CD4-positive, CD25-positive, alpha-beta regulatory T cell (primary cell): ENCODE measurements around the gene PTPDC1. TPM values are rescaled to one million over a fixed set of nuclear protein-coding genes. Genes with fewer than 3 reads are reported as not detected.
"Not testable (repeated sequence)": the region's sequence is repeated elsewhere in the genome, so short reads cannot be mapped to it uniquely, and the experiment has no call there.

Experiments used
- ATAC-seq, 2 donors: fragments of 150-1000 bp; cut with Tn5 transposase; one replicate each; pipeline ENCODE4 v1.10.0; 2021; ENCODE audit warnings: low read depth in 2 of 2, moderate number of reproducible peaks in 2 of 2, moderate library complexity in 1 of 2
- DNase-seq, 3 donors: peaks; one replicate each; pipeline versions ENCODE4 v3.0.0 to v3.0.0-alpha.2; 2012 to 2022; ENCODE audit warnings: mixed read lengths in 1 of 3
- H3K27ac ChIP-seq: one replicate; pipeline ENCODE4 v1.7.0; 2013; ENCODE audit warnings: mild to moderate bottlenecking, low read length; ENCODE audit not compliant: insufficient read depth, poor library complexity, severe bottlenecking
- H3K27me3 ChIP-seq: one replicate; pipeline ENCODE4 v1.7.0; 2013; ENCODE audit warnings: low read length; ENCODE audit not compliant: control insufficient read depth, insufficient read depth
- H3K36me3 ChIP-seq: one replicate; pipeline ENCODE4 v1.7.0; 2013; ENCODE audit warnings: mild to moderate bottlenecking, low read length, moderate library complexity; ENCODE audit not compliant: control insufficient read depth, insufficient read depth
- H3K4me1 ChIP-seq: 2 replicates; pipeline ENCODE4 v1.7.0; 2013; ENCODE audit warnings: mild to moderate bottlenecking, low read length; ENCODE audit not compliant: insufficient read depth, control insufficient read depth, poor library complexity, severe bottlenecking
- H3K4me3 ChIP-seq: one replicate; pipeline ENCODE4 v1.7.0; 2013; ENCODE audit warnings: low read depth, mild to moderate bottlenecking, low read length, moderate library complexity
- H3K9me3 ChIP-seq, 2 experiments: 1 replicate in 1 of 2; 2 replicates in 1 of 2; pipeline ENCODE4 v1.7.0; 2013; ENCODE audit warnings: low read length in 2 of 2, mild to moderate bottlenecking in 1 of 2, moderate library complexity in 1 of 2; ENCODE audit not compliant: control insufficient read depth in 2 of 2
- H3K27ac Mint-ChIP-seq, 3 donors: one replicate each; pipeline ENCODE4 v1.8.0; 2020 to 2022; ENCODE audit warnings: mild to moderate bottlenecking in 3 of 3, mixed read lengths in 3 of 3, moderate library complexity in 2 of 3
- H3K27me3 Mint-ChIP-seq: one replicate; pipeline ENCODE4 v1.8.0; 2022; ENCODE audit warnings: mild to moderate bottlenecking, mixed read lengths
- H3K36me3 Mint-ChIP-seq: one replicate; pipeline ENCODE4 v1.8.0; 2020; ENCODE audit warnings: mixed read lengths
- H3K4me1 Mint-ChIP-seq, 4 donors: one replicate each; pipeline ENCODE4 v1.8.0; 2020 to 2022; ENCODE audit warnings: mixed read lengths in 4 of 4, mild to moderate bottlenecking in 1 of 4
- H3K4me3 Mint-ChIP-seq, 4 donors: one replicate each; pipeline ENCODE4 v1.8.0; 2020 to 2022; ENCODE audit warnings: mild to moderate bottlenecking in 4 of 4, mixed read lengths in 4 of 4, moderate library complexity in 3 of 4
- H3K9me3 Mint-ChIP-seq, 7 donors: one replicate each; pipeline ENCODE4 v1.8.0; 2020 to 2022; ENCODE audit warnings: mixed read lengths in 7 of 7, mild to moderate bottlenecking in 3 of 7, moderate library complexity in 2 of 7
- polyA plus RNA-seq, 4 donors: library from polyadenylated mRNA; unstranded; fragments of 300-500 nt; fragmentation: Illumina TruSeq; gene quantifications; one replicate each; pipeline ENCODE4 v1.2.3, GENCODE V29; 2021
- total RNA-seq: library from RNA; stranded (reverse); gene quantifications from one replicate; pipeline ENCODE4 v1.2.3, GENCODE V29; 2022

The PTPDC1 gene
- total and polyA plus RNA-seq, 5 donors from 2014 or later = 1.1 to 4.6 (median 1.9) TPM

DNA sequence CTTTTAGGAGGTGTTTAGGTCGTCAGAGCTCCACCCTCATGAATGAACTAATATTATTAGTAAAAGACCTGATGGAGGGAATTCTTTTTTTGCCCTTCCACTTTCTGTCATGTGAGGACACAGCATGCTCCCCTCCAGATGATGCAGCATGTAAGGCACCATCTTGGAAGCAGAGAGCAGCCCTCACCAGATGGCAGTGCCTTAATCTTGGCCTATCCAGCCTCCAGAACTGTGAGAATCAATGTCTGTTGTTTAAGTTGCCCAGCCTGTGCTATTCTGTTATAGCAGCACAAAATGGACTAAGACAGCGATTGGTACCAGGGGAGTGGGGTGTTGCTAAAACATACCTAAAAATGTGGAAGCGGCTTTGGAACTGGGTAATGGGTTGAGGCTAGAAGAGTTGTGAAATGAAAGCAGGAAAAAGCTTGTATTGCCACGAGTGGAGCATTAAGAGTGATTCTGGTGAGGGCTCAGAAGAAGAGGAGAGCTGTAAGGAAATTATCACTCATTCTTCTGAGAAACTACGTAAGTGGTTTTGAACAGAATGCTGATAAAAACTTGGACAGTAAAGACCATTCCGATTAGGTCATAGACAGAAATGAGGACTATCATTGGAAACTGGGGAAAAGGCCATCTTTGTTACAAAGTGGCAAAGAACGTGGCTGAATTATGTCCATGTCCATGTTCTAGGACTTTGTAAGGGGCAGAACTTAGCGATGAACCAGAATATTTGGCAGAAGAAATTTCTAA, 28.6 kb downstream of the PTPDC1 start:
- Histone ChIP-seq H3K27ac (no peak overlapping the region), H3K36me3 (no peaks in the 10 kb centered on the region), H3K4me3 (no peak overlapping the region), H3K4me1 (no peaks in the 10 kb centered on the region), H3K27me3 (no peaks in the 10 kb centered on the region), H3K9me3 (no peaks in the 10 kb centered on the region)
- peaks cover 0 to 2% (median 0%) of the 10 kb centered on the region in 4 donors for H3K4me1 Mint-ChIP-seq
- ATAC-seq = no peak
- H3K36me3 Mint-ChIP-seq = peaks cover 5% of the 10 kb centered on the region
- DNase-seq = no peak
- H3K9me3 Mint-ChIP-seq = no peaks in the 10 kb centered on the region
- H3K4me3 Mint-ChIP-seq = no peak overlapping the region
- no peaks in the 10 kb centered on the region for H3K27me3 Mint-ChIP-seq
- H3K27ac Mint-ChIP-seq = no peak overlapping the region

- H3K36me3 Mint-ChIP-seq, H3K9me3 ChIP-seq, H3K4me1 ChIP-seq, H3K27me3 ChIP-seq, H3K27me3 Mint-ChIP-seq, H3K9me3 Mint-ChIP-seq, H3K27ac ChIP-seq, H3K4me1 Mint-ChIP-seq, DNase-seq, H3K4me3 ChIP-seq, H3K36me3 ChIP-seq, ATAC-seq, H3K4me3 Mint-ChIP-seq, H3K27ac Mint-ChIP-seq: not testable (repeated sequence)
Observed at GRCh38 chr9:94120088-94120487, 35.8 kb downstream of the PTPDC1 start.

DNA sequence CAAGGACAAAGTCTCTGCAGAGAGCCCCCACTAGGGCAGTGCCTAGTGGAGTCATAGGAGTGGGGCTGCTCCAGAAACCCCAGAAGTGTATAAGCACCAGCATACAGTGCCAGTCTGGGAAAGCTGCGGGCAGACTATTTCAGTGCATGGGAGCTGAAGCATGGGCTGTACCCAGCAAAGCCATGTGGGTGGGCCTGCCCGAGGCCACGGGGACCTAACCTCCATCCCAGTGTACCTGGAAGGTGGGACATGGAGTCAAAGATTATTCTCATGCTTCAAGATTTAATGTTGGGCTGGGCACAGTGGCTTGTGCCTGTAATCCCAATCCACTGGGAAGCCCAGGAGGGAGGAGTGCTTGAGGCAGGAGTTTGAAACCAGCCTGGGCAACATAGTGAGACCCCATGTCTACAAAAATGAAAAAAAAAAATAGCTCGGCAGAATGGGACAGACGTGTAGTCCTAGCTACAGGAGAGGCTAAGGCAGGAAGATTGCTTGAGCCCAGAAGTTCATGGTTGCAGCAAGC, 36.7 kb downstream of the PTPDC1 start:
- Histone ChIP-seq H3K27me3 (no peaks in the 10 kb centered on the region), H3K27ac (no peak overlapping the region), H3K4me1 (no peaks in the 10 kb centered on the region), H3K36me3 (no peaks in the 10 kb centered on the region), H3K4me3 (no peak overlapping the region), H3K9me3 (peaks cover 0 to 2% of the 10 kb centered on the region in 2 experiments)
- Mint-ChIP-seq H3K27me3 (no peaks in the 10 kb centered on the region), H3K4me3 (no peak overlapping the region), H3K27ac (no peak overlapping the region), H3K4me1 (no peaks in the 10 kb centered on the region), H3K36me3 (peaks cover 6% of the 10 kb centered on the region), H3K9me3 (peaks cover 0 to 7% (median 2%) of the 10 kb centered on the region in 7 donors)
- ATAC-seq = no peak
- DNase-seq = no peak

GRCh38 chr9:94126844-94127243, 42.6 kb downstream of the PTPDC1 start:
- DNase-seq = no peak

DNA sequence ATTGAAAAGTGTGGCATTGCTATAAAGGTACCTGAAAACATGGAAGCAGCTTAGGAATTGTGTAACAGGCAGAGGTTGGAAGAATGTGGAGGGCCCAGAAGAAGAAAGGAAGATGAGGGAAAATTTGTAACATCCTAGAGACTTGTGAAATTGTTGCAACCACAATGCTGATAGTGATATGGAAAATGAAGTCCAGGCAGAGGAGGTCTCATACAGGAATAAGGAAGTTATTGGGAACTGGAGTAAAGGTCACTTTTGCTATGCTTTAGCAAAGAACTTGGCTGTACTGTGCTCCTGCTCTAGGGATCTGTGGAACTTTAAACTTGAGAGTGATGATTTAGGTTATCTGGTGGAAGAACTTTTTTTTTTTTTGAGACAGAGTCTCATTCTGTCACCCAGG, 43.5 kb downstream of the PTPDC1 start:
- H3K27ac Mint-ChIP-seq = no peak overlapping the region

More at GRCh38 chr9:94126844-94127243, 42.6 kb downstream of the PTPDC1 start:
- Mint-ChIP-seq H3K36me3 (peaks cover 6% of the 10 kb centered on the region), H3K4me1 (no peaks in the 10 kb centered on the region), H3K27me3 (peaks cover 1% of the 10 kb centered on the region), H3K9me3 (peaks cover 4 to 32% (median 9%) of the 10 kb centered on the region in 7 donors), H3K4me3 (no peak overlapping the region), H3K27ac (no peak overlapping the region)
- peaks cover 16 to 20% of the 10 kb centered on the region in 2 experiments for H3K9me3 ChIP-seq
- ATAC-seq = no peak
- H3K4me1 ChIP-seq = no peaks in the 10 kb centered on the region
- no peaks in the 10 kb centered on the region for H3K27me3 ChIP-seq
- H3K4me3 ChIP-seq = no peak overlapping the region
- H3K27ac ChIP-seq = no peak overlapping the region
- no peaks in the 10 kb centered on the region for H3K36me3 ChIP-seq

DNA sequence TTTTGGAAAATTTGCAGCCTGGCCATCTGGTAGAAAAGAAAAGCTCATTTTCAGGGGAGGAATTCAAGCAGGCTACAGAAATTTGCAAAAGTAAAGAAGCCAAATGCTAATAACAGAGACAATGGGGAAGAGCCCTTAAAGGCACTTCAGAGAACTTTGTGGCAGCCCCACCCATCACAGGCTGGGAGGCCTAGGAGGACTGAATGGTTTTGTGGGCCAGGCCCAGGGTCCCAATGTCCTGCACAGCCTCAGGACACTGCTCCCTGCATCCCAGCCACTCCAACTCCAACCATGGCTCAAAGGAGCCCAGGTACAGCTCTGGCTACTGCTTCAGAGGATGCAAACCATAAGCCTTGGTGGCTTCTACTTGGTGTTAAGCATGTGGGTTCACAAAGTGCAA, 44.3 kb downstream of the PTPDC1 start:
- Mint-ChIP-seq H3K27me3 (peaks cover 8% of the 10 kb centered on the region), H3K4me1 (no peaks in the 10 kb centered on the region), H3K27ac (no peak overlapping the region), H3K9me3 (peaks cover 4 to 32% (median 9%) of the 10 kb centered on the region in 7 donors), H3K36me3 (peaks cover 6% of the 10 kb centered on the region), H3K4me3 (no peak overlapping the region)
- H3K27me3 ChIP-seq = peaks cover under 1% of the 10 kb centered on the region
- H3K27ac ChIP-seq = no peak overlapping the region
- H3K4me1 ChIP-seq = no peaks in the 10 kb centered on the region
- ATAC-seq (no peak), DNase-seq (no peak)
- H3K9me3 ChIP-seq = peaks cover 16 to 20% of the 10 kb centered on the region in 2 experiments
- H3K4me3 ChIP-seq = no peak overlapping the region
- no peaks in the 10 kb centered on the region for H3K36me3 ChIP-seq

More for the DNA sequence above, 43.5 kb downstream of the PTPDC1 start:
- no peaks in the 10 kb centered on the region for H3K27me3 ChIP-seq
- Mint-ChIP-seq H3K27me3 (peaks cover 8% of the 10 kb centered on the region), H3K36me3 (peaks cover 6% of the 10 kb centered on the region), H3K4me3 (no peak overlapping the region), H3K9me3 (peaks cover 4 to 32% (median 9%) of the 10 kb centered on the region in 7 donors), H3K4me1 (no peaks in the 10 kb centered on the region)
- no peak overlapping the region for H3K27ac ChIP-seq
- H3K36me3 ChIP-seq = no peaks in the 10 kb centered on the region
- H3K9me3 ChIP-seq = peaks cover 16 to 20% of the 10 kb centered on the region in 2 experiments
- ATAC-seq (no peak), DNase-seq (no peak)
- H3K4me3 ChIP-seq = no peak overlapping the region
- H3K4me1 ChIP-seq = no peaks in the 10 kb centered on the region

- Mint-ChIP-seq H3K27ac (no peak overlapping the region), H3K4me3 (no peak overlapping the region), H3K27me3 (peaks cover 25% of the 10 kb centered on the region), H3K4me1 (peaks cover 0 to 9% (median 0%) of the 10 kb centered on the region in 4 donors), H3K36me3 (no peaks in the 10 kb centered on the region), H3K9me3 (peaks cover 0 to 5% (median 2%) of the 10 kb centered on the region in 7 donors)
- no peak overlapping the region for H3K27ac ChIP-seq
- H3K4me3 ChIP-seq = no peak overlapping the region
- H3K9me3 ChIP-seq = peaks cover 0 to under 1% of the 10 kb centered on the region in 2 experiments
- no peak for ATAC-seq
- no peak for DNase-seq
- peaks cover 2% of the 10 kb centered on the region for H3K27me3 ChIP-seq
- no peaks in the 10 kb centered on the region for H3K36me3 ChIP-seq
- no peaks in the 10 kb centered on the region for H3K4me1 ChIP-seq
Observed at GRCh38 chr9:94134629-94135028, 50.4 kb downstream of the PTPDC1 start.

DNA sequence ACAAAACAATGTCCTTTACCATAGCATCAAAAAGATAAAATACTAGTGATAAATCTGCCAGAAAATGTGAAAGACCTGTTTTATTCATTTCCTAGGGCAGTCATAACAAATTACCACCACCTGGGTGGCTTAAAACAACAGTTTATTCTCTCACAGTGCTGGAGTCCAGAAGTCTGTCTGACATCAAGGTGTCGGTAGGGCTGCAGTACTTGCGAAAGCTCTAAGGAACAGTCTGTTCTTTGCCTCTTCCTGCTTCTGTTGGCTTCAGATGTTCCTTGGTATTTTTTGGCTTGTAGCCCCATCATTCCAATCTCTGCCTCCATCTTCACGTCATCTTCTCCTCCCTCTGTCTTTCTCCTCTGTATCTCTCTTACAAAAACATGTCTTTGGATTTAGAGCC, 51.0 kb downstream of the PTPDC1 start:
- Histone ChIP-seq H3K4me1 (no peaks in the 10 kb centered on the region), H3K9me3 (no peaks in the 10 kb centered on the region), H3K4me3 (no peak overlapping the region), H3K27me3 (peaks cover 2% of the 10 kb centered on the region), H3K27ac (no peak overlapping the region), H3K36me3 (no peaks in the 10 kb centered on the region)
- Mint-ChIP-seq H3K9me3 (peaks cover 0 to 3% (median 0%) of the 10 kb centered on the region in 7 donors), H3K4me1 (peaks cover 0 to 9% (median 0%) of the 10 kb centered on the region in 4 donors), H3K27me3 (peaks cover 25% of the 10 kb centered on the region), H3K4me3 (no peak overlapping the region), H3K36me3 (no peaks in the 10 kb centered on the region), H3K27ac (no peak overlapping the region)
- ATAC-seq (no peak), DNase-seq (no peak)
